HG03520 (cell line): ENCODE results near the gene BTRC.
"Not testable (repeated sequence)": the region's sequence is repeated elsewhere in the genome, so short reads cannot be mapped to it uniquely, and the experiment has no call there.

Experiments used
- ATAC-seq: cut with Tn5 transposase; IDR thresholded peaks from one replicate; pipeline ENCODE4 v1.9.1; 2021; ENCODE audit warnings: mild to moderate bottlenecking, moderate library complexity; ENCODE audit not compliant: unreplicated experiment

BTRC gene

DNA sequence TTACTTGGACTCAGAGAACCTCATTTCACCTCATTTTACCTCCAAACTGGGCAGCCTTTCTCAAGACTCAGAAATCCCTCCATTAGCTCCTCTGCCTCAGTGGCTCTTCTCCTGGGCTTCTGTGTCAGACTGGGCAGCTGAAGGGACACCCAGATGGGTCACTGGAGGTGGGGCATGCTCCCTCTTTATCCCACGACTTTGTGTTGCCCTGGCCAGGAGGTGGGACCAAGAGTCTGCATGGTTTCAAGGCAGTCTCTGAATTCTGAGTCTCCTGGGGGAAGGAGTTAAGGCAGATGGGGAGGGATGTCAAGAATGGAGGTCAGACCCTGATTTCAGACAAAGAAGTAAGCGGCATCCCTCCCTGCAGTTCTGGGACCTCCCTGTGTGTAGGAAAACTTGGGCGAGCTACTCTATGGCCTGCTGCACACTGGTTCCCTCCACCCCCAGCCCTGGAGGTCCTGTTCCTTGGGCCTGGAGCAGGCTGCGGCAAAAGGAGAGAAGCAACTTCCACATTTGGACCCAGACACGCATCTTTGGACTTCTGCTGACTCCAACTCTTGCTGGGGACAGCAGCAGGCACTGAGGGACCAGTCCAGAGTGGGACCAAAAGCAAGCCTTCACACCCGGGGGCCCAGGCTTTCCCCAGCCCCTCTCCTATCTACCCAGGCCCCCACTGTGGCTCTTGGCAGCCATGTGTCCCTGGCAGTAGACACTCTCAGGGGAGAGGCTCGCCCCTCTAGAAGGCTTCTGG lies 223.3 kb downstream of the BTRC start:
- ATAC-seq: no peak

DNA sequence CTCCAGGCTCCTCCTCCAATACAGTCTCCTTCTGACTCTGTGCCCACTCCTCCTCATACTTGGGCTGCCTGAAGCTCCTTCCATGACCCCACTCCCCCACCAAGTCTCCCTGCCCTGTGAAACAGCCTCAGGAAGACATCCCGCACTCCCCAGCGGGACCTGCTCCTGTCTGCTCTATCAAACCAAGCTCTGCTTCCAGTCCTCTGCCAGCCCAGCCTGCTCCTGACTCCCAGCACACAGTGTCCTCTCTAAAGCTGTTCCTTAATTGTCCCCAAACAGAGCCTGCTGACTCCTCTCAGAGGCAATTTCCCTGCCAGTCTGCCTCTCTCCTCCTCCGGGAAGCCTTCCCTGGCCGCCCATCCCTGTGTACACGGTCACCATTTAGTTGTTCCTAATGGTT lies 224.2 kb downstream of the BTRC start:
- ATAC-seq: no peak

DNA sequence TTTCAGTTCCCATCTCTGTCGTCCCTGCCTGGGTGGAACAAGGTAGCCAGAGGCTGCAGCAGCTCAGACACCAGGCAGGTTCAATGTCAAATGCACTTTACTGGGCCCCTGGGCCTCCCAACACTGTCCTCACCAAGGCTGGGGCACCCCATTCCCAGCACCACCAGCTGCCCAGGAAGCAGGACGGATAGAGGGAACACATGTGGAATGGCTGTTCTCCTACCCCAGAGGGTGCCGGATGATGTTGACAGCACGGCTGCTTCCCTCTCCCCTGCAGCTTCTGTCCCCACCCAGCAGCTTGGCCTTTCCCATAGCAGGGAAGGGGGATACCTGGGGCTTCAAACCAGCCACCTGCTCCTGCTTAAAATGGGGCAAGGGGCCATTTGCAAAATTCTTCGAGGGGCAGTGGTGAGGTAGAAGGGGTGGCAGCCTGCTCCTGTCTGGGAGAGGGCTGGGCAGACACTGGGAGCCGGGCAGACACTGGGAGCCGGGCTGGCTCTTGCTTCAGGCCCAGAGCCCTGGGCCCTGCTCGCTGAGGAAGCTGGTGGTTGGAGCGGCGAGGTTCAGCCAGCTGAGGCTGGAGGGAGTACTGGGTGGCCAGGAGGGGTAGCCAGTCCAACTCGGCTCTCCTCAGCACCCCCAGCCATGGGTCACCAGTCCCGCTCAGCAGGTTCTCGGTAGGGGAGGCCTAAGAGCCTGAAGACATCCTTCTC lies 225.0 kb downstream of the BTRC start:
- ATAC-seq: no peak

DNA sequence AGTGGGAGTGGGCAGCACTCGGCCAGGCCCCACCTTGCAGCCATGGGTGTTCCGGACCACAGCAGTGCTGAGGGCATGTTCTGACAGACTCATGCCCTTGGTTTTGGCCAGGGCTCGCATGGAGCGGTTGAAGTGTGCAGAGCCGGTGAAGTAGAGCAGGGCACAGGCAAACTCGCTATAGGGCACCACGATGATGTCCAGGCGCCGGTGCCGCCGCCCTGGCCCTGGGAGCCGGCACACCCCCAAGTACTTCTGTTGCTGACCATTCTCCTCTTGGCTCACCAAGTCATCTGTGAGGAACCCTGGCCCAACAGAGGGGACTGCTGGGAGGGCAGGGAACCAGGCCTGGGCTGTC lies 225.5 kb downstream of the BTRC start:
- ATAC-seq: no peak

DNA sequence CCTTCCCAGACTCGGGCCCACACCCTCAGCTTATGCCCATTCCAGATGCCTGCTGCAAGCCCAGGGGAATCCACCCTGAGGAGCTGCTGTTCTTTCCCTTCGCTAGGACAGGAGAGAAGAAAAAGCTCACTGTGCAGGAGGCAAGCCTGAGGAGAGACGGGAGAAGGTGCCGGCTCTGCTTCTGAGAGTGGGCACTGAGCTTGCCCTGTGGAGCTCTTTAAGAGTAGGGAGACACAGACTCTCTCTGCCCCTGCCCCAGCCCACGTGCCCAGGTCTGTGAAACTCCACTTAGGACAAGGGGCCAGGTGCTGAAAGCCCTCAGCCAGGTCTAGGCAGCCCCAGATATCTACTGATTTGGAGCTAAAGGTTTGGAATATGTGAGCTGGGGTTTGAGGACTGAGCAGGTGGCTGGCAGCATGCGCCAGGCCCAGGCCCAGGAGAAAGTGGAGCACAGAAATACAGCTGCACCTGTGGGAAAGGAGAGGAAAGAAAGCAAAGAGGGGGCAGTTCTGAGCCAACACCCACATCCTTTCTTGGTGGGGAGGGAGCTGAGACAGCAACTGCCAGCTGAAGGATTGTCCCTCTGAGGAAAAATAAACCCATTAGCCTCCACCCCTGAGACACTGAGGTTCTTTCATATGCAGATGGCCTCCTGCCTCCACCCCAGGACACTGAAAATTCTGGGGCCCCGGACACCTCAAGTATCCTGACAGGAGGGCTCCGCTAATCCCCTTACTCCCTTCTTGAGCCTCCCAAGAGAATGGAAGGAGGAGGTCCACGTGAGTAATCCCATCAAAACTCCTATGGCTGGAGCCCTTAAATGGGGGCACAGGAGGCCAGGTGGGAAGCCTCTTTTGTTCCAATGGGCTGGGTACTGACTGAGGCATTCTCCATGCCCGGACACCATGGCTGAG lies 226.8 kb downstream of the BTRC start:
- no peak for ATAC-seq

DNA sequence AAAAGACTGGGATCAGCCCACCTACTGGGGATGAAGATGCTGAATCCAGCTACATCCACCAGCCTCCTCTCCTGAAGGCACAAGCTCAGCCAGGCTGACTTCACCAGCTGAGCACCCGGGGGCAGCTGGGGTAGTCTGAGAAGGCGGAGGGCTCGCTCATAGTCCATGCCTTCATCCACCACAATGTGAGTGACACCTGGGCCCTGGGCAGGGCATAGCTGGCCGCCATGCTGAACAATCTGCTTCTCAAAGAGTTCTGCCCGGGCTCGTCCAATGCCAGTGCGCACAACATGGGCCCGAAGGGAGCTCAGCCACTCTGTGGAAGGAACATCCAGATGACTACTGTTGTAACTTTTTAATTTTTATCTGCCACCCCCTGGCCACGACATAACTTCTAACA lies 231.9 kb downstream of the BTRC start:
- ATAC-seq: no peak

DNA sequence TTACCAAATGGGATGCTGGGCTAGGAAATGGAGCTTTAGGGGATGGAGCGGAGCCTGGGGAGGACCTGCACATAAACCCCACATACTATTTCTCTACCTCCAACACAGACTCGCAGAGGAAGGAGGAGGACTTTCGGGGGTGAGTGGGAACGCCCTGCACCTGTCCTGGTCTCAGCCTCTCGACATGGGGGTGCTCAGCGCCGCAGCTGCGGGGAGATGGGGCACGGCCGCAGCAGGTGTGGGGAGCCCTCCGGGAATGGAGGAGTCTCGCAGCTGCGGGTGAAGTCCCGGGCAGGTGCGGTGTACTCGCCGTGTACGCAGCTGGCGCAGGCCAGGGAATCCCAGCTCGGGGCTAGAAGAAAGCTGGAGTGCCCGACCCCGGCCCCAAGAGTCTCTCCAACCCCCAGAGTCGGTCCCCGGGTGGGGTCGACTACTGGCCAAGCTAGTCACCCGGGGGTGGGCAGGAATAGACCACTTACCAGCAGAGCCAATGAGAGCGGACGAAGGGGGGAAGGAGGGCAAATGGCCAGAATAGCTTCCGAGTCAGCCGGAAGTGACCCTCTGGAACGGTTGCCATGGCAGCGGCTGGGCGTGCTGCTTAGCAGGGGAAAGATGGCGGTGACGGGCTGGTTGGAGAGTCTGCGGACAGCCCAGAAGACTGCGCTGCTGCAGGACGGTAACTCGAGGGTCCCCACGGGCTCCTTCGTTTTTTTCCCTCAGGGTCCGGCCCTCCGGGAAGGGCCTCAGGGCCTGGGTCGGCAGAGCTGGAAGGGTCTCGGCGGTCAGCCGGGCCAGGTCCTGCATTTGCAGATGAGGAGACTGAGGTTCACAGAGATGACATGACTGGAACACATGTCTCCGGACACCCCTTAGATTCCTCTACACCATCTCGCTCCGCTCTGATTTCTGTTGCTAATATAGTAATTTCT lies 234.0 kb downstream of the BTRC start, which contains the start of the genes DPCD and POLL:
TSS of gene DPCD (plus strand) at position 597 of the 929 bp plus-strand sequence. CDS start at position 613, 16 bp downstream.
TSS of gene POLL (minus strand) at position 533 of the 929 bp plus-strand sequence. CDS start 897 bp downstream, outside the sequence.
- ATAC-seq: peak; percentile 95

DNA sequence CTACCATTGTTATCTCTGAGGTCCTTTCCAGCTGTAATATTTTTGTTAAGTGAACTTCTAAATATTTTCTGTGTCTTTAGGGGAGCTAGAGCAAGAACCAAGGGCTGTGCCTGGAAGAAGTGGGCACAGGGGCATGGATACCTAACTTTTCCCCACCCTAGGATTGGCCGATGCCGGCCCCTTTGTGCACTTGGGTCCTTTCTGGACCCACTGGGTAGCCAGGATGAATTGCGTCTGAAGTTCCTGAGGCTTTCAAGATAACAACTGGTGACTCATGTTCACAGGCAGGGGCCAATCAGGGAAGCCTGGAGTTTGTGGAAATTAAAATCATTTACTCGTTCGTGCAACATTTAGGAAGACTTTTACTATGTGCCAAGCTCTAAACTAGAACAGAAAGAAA lies 234.9 kb downstream of the BTRC start:
- no peak for ATAC-seq

DNA sequence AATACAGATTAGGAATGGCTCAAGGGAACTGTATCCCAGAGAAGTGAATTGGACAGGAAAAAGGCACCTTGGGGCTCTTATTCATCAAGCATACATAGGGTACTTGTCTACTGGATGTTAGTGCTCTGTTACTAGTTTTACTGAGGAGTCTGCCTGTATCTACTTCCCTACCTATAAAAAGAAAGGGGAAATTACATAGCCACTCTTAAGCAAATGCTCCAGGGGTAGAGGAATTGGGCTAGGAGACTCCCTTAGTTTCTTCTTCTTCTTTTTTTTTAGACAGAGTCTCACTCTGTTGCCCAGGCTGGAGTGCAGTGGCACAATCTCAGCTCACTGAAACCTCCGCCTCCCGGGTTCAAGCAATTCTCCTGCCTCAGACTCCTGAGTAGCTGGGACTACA lies 239.4 kb downstream of the BTRC start:
- ATAC-seq: not testable (repeated sequence)

DNA sequence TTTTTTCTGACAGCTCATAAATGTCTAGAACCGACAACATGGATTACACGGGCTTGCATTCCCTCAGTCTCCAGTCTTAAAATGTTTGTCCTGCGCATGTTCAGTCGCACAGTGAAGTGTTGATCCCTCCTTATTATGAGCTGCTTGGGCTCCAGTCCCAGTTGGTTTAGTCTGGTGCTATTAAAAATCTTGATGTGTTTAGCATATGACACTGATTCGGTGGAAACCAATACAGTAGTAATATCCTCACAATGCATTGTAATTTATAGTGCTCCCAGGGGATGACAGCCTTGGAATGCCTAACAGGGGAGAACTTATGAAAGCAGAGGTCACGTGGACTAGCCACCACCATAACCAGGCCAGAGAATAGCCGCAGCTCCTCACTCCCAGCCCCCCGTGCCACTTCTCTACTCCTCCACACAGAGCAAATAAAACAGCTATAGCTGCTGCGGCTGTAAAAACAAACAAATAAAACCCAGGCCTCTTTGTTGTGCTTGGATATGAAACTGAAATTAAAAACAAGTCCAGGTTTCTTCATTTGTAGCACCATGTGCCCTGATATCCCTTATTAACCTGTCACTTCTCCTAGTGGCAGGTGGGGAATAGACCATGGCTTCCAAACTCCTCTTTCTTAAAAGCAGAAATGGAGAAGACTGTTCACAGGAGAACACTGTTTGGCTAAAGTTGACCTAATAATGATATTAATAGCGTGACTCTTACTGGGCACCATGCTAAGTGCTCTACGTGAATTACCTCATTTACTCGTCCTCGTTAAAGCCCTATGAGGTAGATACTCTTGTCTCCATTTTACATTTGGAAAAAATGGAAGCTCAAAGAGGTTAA lies 241.8 kb downstream of the BTRC start:
- ATAC-seq: no peak

DNA sequence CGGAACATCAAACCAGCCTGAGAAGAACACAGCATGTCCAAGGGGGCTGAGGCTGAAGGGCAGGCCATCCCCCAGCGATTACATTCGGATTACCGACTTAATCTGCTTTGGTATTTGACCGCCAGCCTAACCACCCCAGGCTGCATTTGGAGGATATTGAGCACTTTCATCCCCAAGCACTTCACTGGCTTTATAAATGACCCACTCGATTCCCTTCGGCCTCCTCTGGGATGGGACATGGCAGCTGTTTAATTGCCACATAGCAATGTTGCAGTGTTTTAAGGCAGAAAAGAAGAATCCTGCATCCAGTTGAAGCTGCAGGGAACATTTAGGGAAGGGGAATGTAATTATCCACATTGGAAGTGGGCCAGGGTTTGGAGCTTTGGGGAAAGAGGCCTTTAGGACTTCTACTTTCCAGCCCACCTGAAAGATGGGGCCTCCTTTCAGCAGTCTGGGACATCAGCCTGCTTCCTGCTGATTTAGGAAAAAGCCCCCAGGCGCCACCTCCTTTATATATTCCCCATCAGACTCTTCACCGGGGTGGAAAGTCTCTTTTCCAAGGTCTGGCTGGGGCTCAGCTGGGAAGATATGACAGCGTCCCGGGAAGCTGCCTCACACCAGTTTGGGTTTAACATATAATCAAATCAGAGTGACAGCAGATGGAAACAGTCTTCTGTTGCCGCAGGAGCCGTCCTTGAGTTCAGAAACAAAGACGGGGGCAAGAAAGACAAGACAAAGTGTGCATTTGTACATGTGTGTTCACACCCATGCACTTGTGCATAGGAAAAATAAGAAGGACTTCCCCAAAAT lies 243.3 kb downstream of the BTRC start:
- no peak for ATAC-seq

DNA sequence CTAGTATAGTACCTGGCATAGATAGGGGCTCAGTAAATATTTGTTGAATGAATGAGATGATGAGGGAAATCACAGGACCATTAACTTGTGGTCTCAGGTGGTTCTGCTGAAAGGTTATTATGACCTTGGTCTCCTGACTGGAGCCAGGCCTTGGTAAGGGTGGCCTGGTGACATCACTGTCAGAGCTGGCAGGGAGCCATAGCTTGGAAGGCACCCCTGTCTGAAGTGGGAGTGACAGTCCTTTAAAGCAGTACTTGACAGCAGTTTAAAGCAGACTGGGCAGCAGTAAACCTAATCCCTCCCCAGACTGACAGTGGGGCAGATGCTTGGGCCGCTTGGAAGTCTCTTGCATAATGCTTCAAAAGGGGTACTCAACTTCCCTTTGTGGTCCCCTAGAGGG lies 247.6 kb downstream of the BTRC start:
- no peak for ATAC-seq

DNA sequence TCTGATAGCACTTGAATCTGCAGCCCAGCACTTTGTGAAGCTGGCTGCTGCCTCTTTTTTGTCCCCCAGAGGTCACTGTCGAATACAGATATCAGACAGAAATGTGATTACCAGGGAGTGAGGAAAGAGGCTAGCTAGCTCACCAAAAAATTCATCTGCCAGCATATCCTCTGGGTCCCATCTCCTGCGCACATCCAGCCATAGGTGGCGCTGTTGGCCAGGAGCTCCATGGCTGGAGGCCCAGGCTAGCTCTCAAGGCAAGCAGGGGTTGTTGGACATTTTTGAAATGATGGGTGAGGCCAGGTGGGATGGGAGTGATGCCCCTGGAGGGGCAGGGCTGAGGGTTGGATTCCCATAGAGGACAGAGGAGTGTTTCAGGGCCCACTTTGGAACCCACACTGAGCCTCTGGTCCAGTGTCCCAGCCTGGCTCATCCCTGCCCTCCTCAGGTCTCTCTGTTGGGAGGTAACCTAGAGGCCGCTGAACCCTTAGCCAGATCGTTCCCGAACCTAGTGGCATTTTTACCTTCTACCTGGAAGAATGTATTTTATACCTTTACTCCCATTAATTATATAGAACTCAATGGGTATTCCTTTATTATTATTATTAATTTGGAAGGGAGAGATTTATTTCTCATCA lies 248.9 kb downstream of the BTRC start:
- no peak for ATAC-seq
